Stimulated activated CD4-positive, alpha-beta T cell treated with anti-CD3 and anti-CD28 coated beads, Interleukin-15, amount 100 ng/mL, for 48 hours (primary cell): Measurements from ENCODE around the gene NOL3.

Experiments
- DNase-seq, 2 donors: peaks; one replicate each; pipeline ENCODE4 v3.0.0-alpha.2; 2020; ENCODE audit warnings: low read depth in 2 of 2

Gene NOL3

GRCh38 chr16:67155295-67156142 lies 14.8 kb upstream of the NOL3 start:
- DNase-seq = peak in 1 of 2 donors; percentile 67

GRCh38 chr16:67156143-67156844 lies 14.0 kb upstream of the NOL3 start:
- no peak for DNase-seq

GRCh38 chr16:67157106-67157748 lies 13.1 kb upstream of the NOL3 start:
- no peak for DNase-seq

GRCh38 chr16:67157892-67158635 lies 12.3 kb upstream of the NOL3 start:
- DNase-seq = no peak

- DNase-seq = peak; percentile 66 to 79
These were observed 11.4 kb upstream of the NOL3 start for GRCh38 chr16:67158637-67159600.

- no peak for DNase-seq
These were observed 8.7 kb upstream of the NOL3 start for GRCh38 chr16:67161595-67162058.

GRCh38 chr16:67162506-67163163 lies 7.7 kb upstream of the NOL3 start:
- no peak for DNase-seq

- no peak for DNase-seq
These were observed 7.0 kb upstream of the NOL3 start for GRCh38 chr16:67163164-67163998.

GRCh38 chr16:67163999-67164558 lies 6.3 kb upstream of the NOL3 start:
- no peak for DNase-seq

- no peak for DNase-seq
These were observed 5.7 kb upstream of the NOL3 start, which contains the start of gene HSF4 for GRCh38 chr16:67164599-67165061. HSF4 (plus strand) TSS chr16:67164745; CDS start chr16:67164812, 67 bp downstream.

GRCh38 chr16:67165121-67166078 lies 4.9 kb upstream of the NOL3 start:
- DNase-seq = no peak

GRCh38 chr16:67166110-67166547 lies 4.2 kb upstream of the NOL3 start:
- no peak for DNase-seq

GRCh38 chr16:67166598-67167168 lies 3.7 kb upstream of the NOL3 start:
- DNase-seq = no peak

GRCh38 chr16:67167588-67167987 lies 2.8 kb upstream of the NOL3 start:
- no peak for DNase-seq

- DNase-seq = no peak
These were observed 1.3 kb upstream of the NOL3 start for GRCh38 chr16:67169011-67169451.

- DNase-seq = no peak
These were observed 633 bp upstream of the NOL3 start for GRCh38 chr16:67169642-67170167.
